HS-27A (cell line): ENCODE measurements around the gene TRIML1.

ENCODE experiments used
- DNase-seq: peaks from one replicate; pipeline ENCODE4 v3.0.0-alpha.2; 2012; ENCODE audit warnings: low read depth, missing footprints

Gene TRIML1, protein sequence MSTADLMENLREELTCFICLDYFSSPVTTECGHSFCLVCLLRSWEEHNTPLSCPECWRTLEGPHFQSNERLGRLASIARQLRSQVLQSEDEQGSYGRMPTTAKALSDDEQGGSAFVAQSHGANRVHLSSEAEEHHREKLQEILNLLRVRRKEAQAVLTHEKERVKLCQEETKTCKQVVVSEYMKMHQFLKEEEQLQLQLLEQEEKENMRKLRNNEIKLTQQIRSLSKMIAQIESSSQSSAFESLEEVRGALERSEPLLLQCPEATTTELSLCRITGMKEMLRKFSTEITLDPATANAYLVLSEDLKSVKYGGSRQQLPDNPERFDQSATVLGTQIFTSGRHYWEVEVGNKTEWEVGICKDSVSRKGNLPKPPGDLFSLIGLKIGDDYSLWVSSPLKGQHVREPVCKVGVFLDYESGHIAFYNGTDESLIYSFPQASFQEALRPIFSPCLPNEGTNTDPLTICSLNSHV

GRCh38 chr4:188139141-188139540, at the start of gene TRIML1:
TRIML1 (plus strand) TSS chr4:188139441; CDS start chr4:188139559, 118 bp downstream.
- no peak for DNase-seq

GRCh38 chr4:188092824-188093223, 46.4 kb upstream of the TRIML1 start:
- no peak for DNase-seq

DNA sequence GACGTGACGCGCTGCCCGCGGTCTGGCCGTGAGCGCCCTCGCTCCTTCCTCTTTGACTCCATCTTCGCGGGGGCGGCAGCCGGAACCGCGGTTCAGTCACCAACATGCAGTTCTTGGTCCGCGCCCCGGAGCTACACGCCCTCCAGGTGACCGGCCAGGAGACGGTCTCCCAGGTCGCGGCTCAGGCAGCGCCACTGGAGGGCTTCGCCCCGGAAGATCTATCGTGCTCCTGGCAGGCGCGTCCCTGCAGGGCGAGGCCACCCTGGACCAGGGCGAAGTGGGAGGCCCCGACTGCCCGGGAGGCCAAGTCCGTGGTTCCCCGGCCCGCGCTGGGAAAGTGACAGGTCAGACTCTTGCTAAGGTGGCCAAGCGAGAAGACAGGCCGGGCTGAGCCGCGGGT, 32.8 kb upstream of the TRIML1 start:
- DNase-seq, result no peak

DNA sequence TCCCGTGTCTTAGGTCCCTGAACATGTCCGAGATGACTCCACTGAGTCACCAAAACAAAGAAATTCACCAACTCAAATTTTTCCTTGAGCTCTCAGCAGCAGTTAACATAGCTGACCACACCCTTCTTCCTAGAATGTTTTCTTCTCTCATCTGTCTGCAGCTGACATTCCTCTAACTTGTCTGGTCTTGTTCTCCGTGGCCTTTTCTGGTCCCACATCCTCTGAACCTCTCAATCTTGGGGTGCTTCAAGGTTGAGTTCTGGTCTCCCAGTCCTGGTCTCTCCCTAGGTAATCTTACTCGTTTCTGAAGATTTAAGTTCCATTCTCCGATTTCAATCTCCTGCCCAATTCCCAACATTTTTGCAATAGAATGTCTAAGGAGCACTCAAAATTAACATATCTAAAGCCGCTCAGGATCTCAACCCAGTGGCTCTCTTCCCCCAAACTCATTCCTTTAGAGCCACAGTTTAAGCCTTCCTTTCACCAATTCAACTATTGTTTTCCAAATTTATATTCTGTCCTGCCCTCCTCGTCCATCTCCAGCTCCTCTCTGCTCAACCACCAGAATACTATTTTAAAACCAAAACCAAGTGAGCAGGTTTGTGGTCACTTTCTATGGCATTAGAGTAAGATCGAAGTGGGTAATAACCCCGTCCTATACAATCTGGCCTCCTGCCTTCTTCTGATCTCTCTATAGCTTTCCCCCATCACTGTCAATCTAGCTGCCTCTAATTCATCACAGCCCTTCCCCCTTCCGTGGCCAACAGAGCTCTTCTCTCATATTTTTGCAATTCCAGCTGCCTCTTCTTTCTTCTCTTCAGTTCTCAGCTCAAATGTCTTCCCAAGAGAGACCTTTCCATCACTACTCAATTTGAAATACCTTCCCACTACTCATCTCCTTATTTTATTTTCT, 31.1 kb upstream of the TRIML1 start:
- no peak for DNase-seq

DNA sequence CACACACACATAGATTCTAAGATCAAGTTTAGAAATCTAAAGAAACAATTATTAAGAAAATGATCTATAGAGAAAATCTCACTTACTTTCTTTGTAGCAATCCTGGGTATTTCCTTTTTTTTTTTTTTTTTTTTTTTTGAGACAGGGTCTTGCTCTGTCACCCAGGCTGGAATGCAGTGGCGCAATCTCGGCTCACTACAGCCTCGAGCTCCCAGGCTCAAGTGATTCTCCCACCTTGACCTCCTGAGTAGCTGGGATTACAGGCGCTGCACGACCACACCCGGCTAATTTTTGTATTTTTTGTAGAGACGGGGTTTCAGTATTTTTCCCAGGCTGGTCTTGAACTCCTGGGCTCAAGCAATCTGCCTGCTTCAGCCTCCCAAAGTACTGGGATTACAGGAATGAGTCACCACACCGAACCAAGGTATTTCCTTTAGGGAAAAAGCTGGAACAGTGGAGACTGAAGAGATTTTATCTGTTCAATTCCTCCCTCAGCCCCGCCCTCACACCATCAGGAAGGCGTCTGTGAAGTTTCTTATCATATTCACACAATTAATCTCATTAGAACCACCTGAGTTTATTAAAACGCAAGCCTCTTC, 30.0 kb upstream of the TRIML1 start, which contains the start of gene TRIML2:
Gene TRIML2 (minus strand): TSS at position 447 of the 599 bp plus-strand sequence. CDS start 4,235 bp downstream, outside the sequence.
- no peak for DNase-seq

DNA sequence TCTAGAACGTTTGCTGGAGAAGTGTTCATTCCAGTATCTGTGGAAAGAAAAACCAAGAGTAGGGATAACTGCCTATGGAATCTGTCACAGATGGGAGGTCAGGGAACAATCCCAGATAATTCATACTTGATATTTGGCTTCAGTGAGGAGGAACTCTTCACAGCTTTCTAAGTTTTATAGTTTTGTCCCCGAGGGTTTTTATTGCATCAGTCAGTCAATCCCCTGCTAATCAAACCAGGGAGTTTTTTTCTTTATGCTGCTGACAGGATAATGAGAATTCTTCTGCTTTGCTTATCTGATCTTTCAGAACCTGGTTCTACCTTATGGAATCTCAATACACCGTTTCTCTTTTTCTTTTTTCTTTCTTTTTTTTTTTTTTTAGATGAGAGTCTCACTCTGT, 29.2 kb upstream of the TRIML1 start:
- no peak for DNase-seq

DNA sequence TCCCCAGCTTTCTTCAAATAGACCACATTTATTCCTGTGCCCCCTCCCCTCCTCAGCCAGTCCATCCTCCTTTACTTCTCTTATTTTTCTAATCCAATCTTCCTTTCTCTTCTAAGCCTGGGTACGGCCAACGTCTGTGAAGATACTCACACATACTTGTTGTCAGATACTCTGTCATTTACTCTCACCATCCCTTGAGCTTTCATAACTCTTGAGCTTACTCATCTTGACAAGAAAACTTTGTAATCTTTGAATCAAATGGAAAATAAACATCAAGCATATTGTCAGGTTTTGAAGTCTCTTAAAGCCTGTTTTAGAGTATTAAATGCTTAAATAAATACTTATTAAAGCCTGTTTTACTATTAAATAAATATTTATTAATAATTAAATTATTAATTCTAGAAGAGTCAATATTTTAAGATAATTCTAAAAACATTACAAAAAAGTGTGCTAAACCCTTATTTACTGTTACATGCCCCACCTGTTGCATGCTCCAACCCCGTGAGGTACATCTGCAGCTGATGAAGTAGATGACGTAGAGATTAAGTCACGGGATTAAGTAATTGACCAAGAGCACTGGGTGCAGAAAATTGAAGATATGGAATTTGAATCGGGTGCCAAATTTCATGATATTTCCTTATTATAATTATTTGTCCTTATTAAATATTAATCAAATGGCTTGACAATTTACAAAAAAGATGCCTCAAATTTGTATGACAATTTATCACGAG, 28.3 kb upstream of the TRIML1 start:
- DNase-seq, result no peak

GRCh38 chr4:188111955-188112354, 27.3 kb upstream of the TRIML1 start:
- DNase-seq, result no peak

DNA sequence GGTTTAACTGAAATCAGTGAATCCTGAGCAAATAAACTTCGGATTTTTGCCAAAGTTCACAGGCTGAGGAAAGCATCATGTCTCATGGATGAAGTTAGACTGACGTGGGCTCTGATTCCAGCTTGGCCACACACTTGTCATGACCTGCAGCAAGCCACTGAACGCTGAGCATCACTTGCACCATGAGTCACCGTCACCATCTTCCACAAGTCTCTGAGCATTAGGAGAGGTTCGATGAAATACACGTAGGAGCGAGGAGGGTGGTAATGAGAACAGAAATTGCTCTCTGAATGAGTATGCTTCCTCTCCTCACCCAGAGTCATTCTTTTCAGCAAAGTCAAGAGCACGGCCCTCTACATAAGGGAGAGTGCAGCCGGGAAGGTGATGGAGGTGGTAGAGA, 26.1 kb upstream of the TRIML1 start:
- no peak for DNase-seq

DNA sequence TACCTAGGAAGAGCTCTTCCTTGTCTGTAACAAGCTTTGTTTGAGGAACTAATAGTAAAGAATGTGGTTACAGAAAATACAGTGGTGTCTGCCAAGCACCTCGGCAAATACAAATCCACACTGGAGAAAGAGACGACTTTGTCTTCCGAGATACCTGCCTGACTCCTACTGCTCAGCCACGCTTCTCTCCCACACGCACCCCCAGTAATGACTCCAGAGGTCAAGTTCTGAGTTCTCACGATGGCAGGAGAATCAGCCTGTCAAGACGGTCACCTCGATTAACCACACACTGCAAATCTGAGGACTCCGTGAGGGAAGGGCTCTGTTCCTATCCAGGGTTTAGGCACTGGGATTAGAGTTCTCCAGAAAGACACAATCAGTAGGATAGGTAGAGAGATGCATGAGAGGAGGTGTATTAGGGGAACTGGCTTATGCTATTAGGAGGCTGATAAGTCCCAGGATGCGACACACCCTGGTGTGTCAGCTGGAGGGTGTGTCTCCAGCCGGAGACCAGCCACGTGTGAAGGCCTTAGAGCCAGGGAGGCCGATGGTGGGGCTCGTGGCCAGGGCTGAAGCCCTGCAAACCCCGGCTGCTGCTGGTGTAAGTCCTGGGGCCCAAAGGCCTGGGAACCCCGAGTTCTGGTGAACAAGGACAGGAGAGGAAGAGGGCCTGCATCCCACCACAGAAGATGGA, 21.5 kb upstream of the TRIML1 start:
- no peak for DNase-seq

GRCh38 chr4:188121530-188121929, 17.7 kb upstream of the TRIML1 start:
- no peak for DNase-seq

GRCh38 chr4:188127214-188127874, 11.9 kb upstream of the TRIML1 start:
- DNase-seq, result no peak

DNA sequence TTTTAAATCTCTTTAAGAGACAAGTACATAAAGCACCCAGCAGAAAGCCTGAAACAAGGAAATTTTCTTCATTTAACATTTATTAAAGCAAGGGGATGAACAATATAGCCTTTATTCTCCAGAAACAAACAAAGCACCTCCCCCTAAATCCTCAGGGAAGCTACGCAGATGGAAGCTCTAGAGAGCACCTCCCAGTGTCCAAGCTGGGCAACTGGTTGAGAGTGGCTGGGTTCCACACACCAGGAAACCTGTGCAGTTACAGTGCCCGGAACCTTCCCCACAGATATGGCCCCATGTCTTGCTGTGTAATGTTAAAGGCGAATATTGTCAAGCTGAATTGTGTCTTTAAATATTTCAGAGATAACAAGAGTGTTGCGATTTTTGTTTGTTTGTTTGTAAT, 8.9 kb upstream of the TRIML1 start:
- no peak for DNase-seq

DNA sequence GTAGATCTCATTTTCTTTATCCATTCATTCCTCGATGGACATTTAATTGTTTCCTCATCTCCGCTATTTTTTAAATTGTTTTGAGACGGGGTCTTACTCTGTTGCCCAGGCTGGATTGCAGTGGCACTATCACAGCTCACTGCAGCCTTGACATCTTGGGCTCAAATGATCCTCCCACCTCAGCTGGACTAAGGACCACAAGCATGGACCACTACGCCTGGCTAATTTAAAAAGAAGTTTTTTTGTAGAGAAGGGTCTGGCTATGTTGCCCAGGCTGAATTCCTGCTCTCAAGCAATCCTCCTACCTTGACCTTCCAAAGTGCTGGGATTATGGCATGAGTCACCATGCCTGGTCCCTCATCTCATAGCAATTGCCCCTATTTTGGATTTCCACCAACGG, 7.0 kb upstream of the TRIML1 start:
- DNase-seq, result no peak

- no peak for DNase-seq
Measured at GRCh38 chr4:188138227-188138626, 1.0 kb upstream of the TRIML1 start.

DNA sequence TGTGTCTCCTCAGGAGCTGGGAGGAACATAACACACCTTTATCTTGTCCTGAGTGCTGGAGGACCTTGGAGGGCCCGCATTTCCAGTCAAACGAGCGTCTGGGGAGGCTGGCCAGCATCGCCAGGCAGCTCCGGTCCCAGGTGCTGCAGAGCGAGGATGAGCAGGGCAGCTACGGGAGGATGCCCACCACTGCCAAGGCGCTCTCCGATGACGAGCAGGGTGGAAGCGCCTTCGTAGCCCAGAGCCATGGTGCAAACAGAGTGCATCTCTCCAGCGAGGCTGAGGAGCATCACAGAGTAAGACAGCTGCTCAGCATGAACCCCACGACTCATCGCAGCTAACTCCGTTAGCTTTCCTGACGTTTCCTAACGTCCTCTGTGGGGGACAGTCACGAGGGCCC, 430 bp downstream of the TRIML1 start:
- DNase-seq, result no peak

DNA sequence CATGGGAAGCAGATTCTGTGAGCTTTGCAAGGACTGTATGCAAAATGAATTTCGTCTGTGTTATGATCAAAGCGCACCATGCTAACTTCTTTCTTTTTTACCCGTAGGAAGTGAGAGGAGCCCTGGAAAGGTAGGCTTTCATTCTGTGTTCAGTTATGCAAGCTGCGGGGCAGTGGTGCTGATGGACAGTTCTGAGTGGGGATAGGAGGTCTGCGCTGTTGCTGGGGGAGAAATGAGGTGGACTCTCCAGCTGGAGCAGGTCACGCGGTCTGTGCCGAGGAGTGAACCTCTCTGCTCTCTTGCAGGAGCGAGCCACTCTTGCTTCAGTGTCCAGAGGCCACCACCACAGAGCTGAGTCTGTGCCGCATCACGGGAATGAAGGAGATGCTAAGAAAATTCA, 4.5 kb downstream of the TRIML1 start:
- DNase-seq, result no peak

DNA sequence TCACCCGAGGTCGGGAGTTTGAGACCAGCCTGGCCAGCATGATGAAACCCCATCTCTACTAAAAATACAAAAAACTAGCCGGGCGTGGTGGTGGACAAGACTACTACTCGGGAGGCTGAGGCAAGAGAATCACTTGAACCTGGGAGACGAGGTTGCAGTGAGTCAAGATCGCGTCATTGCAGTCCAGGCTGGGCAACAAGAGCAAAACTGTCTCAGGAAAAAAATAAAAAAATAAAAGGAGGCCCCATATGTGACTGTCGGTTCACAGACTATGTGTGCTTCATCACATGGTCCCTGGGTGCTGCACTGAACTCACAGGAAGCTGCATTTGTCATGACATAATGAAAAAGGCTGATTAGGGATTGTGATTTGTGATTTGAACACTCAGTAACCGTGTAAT, 6.4 kb downstream of the TRIML1 start:
- DNase-seq, result no peak

GRCh38 chr4:188146618-188147017, 7.4 kb downstream of the TRIML1 start:
- DNase-seq, result no peak

DNA sequence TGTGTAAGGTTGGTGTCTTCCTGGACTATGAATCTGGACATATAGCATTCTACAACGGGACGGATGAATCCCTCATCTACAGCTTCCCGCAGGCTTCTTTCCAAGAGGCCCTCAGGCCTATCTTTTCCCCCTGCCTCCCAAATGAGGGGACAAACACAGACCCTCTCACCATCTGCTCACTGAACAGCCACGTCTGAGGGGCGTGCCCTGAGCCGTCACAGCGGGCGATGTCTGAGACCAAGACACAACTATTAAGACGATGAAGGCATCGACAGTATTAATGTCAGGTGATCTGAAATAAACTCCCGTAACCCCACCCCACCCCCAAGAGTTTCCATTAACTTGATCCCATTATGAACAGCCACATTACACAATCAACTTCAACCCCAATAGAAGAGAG, 7.9 kb downstream of the TRIML1 start:
- DNase-seq, result no peak

GRCh38 chr4:188147776-188148175, 8.5 kb downstream of the TRIML1 start:
- DNase-seq, result no peak
